Left lung (tissue), 10 donors: ENCODE results near the gene AK8. TPM values are rescaled to one million over a fixed set of nuclear protein-coding genes. Genes with fewer than 3 reads are reported as not detected.
A peak's percentile ranks its signal among the peaks of the same experiment; 100 is the strongest.

Source experiments
- ATAC-seq: fragments of 200-7000 bp; cut with Tn5 transposase; one replicate; pipeline ENCODE4 v1.9.1; 2020; ENCODE audit warnings: moderate library complexity
- DNase-seq, 4 donors: peaks; one replicate each; pipeline ENCODE4 v3.0.0-alpha.2; 2013 to 2020
- H3K27ac ChIP-seq, 2 donors: fragments of 200-600 bp; sonication (generic) in 1 of 2; one replicate each; pipeline versions ENCODE4 v1.5.0 to v1.8.0; 2020 to 2021
- H3K27me3 ChIP-seq, 2 donors: fragments of 200-600 bp; sonication (generic) in 1 of 2; one replicate each; pipeline versions ENCODE4 v1.5.0 to v1.8.0; 2020 to 2021
- H3K36me3 ChIP-seq, 2 donors: fragments of 200-600 bp; sonication (generic) in 1 of 2; one replicate each; pipeline versions ENCODE4 v1.5.0 to v1.8.0; 2020 to 2021
- H3K4me1 ChIP-seq, 2 donors: fragments of 200-600 bp; one replicate each; pipeline ENCODE4 v1.8.0; 2021
- H3K4me3 ChIP-seq, 2 donors: fragments of 200-600 bp; sonication (generic) in 1 of 2; one replicate each; pipeline versions ENCODE4 v1.5.0 to v1.8.0; 2020 to 2021; ENCODE audit warnings: mild to moderate bottlenecking in 1 of 2
- H3K9me3 ChIP-seq, 2 donors: fragments of 200-600 bp; sonication (generic) in 1 of 2; one replicate each; pipeline versions ENCODE4 v1.5.0 to v1.8.0; 2020 to 2021
- CTCF ChIP-seq, 2 donors: fragments of 200-600 bp; sonication (generic) in 1 of 2; IDR thresholded peaks; one replicate each; pipeline versions ENCODE4 v1.5.0 to v1.8.0; 2021; ENCODE audit warnings: antibody characterized with exemption in 2 of 2
- intact Hi-C, 2 donors: fragments of 100-400 bp; cut with DNase I; formaldehyde crosslinking; loops; one replicate each; pipeline versions ENCODE4 v1.11.2 to v1.14.2; 2022
- polyA plus RNA-seq, 6 donors: library from polyadenylated mRNA; unstranded; fragments of 120-200 nt; gene quantifications; one replicate each; pipeline ENCODE4 v1.2.1, GENCODE V29; 2013; ENCODE audit not compliant: insufficient read length in 6 of 6
- total RNA-seq, 2 donors: library from RNA; stranded (reverse); fragmentation: NEBNext Ultra II Directional; extraction: Animal tissue kit (Norgen Biotek cat#: 25700); gene quantifications; one replicate each; pipeline ENCODE4 v1.2.1, GENCODE V29; 2021
- donor health status: DM: no; HTN: yes; CAD: no.
- donor health status: DM: no; HTN: no; CAD: no.

Gene AK8
- total and polyA plus RNA-seq, 8 donors = 0.55 to 3.6 (median 2.4) TPM

- H3K27me3 ChIP-seq = no peaks in the 10 kb centered on the region
- H3K4me3 ChIP-seq = no peak overlapping the region
- intact Hi-C loops = no loop called here
- ATAC-seq (peak; percentile 94), DNase-seq (no peak)
- no peak for TF ChIP-seq CTCF (IDR thresholded peaks at IDR 0.05)
- no peaks in the 10 kb centered on the region for H3K36me3 ChIP-seq
- H3K27ac ChIP-seq = peak overlapping the region in 1 of 2 donors; percentile 51
- peaks cover 0 to 5% of the 10 kb centered on the region in 2 donors for H3K9me3 ChIP-seq
- H3K4me1 ChIP-seq = no peaks in the 10 kb centered on the region
These were observed 174.7 kb downstream of the AK8 start for GRCh38 chr9:132703336-132703735.

- ATAC-seq = no peak
- H3K4me1 ChIP-seq = no peaks in the 10 kb centered on the region
- H3K4me3 ChIP-seq = no peak overlapping the region
- TF ChIP-seq CTCF (IDR thresholded peaks at IDR 0.05) = no peak
- H3K36me3 ChIP-seq = no peaks in the 10 kb centered on the region
- H3K27ac ChIP-seq = no peak overlapping the region
- DNase-seq = no peak
- H3K9me3 ChIP-seq = peaks cover 0 to 16% of the 10 kb centered on the region in 2 donors
- H3K27me3 ChIP-seq = no peaks in the 10 kb centered on the region
- intact Hi-C loops = no loop called here
These were observed 175.8 kb downstream of the AK8 start for GRCh38 chr9:132702254-132702653.

GRCh38 chr9:132699956-132700355, 178.1 kb downstream of the AK8 start:
- no peak for ATAC-seq
- intact Hi-C loops = no loop called here
- H3K4me1 ChIP-seq = no peaks in the 10 kb centered on the region
- peaks cover 0 to 33% of the 10 kb centered on the region in 2 donors for H3K9me3 ChIP-seq
- H3K36me3 ChIP-seq = no peaks in the 10 kb centered on the region
- H3K4me3 ChIP-seq = no peak overlapping the region
- no peak overlapping the region for H3K27ac ChIP-seq
- no peaks in the 10 kb centered on the region for H3K27me3 ChIP-seq
- peak in 2 of 4 donors; percentile 57 to 71 for DNase-seq
- no peak for TF ChIP-seq CTCF (IDR thresholded peaks at IDR 0.05)

GRCh38 chr9:132698989-132699388, 179.1 kb downstream of the AK8 start:
- Histone ChIP-seq H3K4me1 (no peaks in the 10 kb centered on the region), H3K9me3 (peaks cover 0 to 33% of the 10 kb centered on the region in 2 donors), H3K4me3 (no peak overlapping the region), H3K27ac (no peak overlapping the region), H3K27me3 (no peaks in the 10 kb centered on the region), H3K36me3 (no peaks in the 10 kb centered on the region)
- ATAC-seq (peak; percentile 65), DNase-seq (peak in 2 of 4 donors; percentile 28 to 70)
- no peak for TF ChIP-seq CTCF (IDR thresholded peaks at IDR 0.05)
- intact Hi-C loops = no loop called here

- no peak overlapping the region for H3K4me3 ChIP-seq
- intact Hi-C loops = no loop called here
- H3K27me3 ChIP-seq = no peaks in the 10 kb centered on the region
- H3K27ac ChIP-seq = no peak overlapping the region
- H3K9me3 ChIP-seq = peaks cover 0 to 33% of the 10 kb centered on the region in 2 donors
- DNase-seq (no peak), ATAC-seq (no peak)
- H3K4me1 ChIP-seq = no peaks in the 10 kb centered on the region
- TF ChIP-seq CTCF (IDR thresholded peaks at IDR 0.05) = no peak
- no peaks in the 10 kb centered on the region for H3K36me3 ChIP-seq
These were observed 180.9 kb downstream of the AK8 start for GRCh38 chr9:132697230-132697629.
